PC-3 (cell line): ENCODE results near the gene ANGPTL8. TPM values are rescaled to one million over a fixed set of nuclear protein-coding genes. Genes with fewer than 3 reads are reported as not detected.

Experiments
- ATAC-seq: fragments of 200-7000 bp; cut with Tn5 transposase; 2 replicates; pipeline ENCODE4 v1.9.1; 2020; ENCODE audit warnings: mild to moderate bottlenecking, moderate library complexity
- BruUV-seq: library from RNA; stranded (reverse); fragments of 400-500 nt; replicated peaks from 2 replicates; lab custom pipeline; 2021; lab: Mats Ljungman, UMichigan
- CTCF ChIA-PET: fragments of 300-600 bp; sonication (Branson Sonifier 250); formaldehyde crosslinking; loops from one replicate; lab custom pipeline; 2022; ENCODE audit warnings: antibody characterized with exemption; lab: Charles Lee
- POLR2A ChIA-PET: fragments of 300-600 bp; sonication (Branson Sonifier 250); formaldehyde crosslinking; loops from one replicate; lab custom pipeline; 2022; ENCODE audit warnings: antibody characterized with exemption; ENCODE audit not compliant: unreplicated experiment; lab: Charles Lee
- DNase-seq: peaks from one replicate; pipeline ENCODE4 v3.0.0-alpha.2; 2015
- H2AFZ ChIP-seq: fragments of 300-600 bp; sonication (generic); 2 replicates; pipeline ENCODE4 v1.6.0; 2016; ENCODE audit warnings: antibody characterized with exemption, low read length
- H3F3A ChIP-seq: fragments of 300-600 bp; sonication (generic); one replicate; pipeline ENCODE4 v1.6.0; 2017; ENCODE audit warnings: antibody characterized with exemption, low read length, control low read depth, mild to moderate bottlenecking; ENCODE audit not compliant: unreplicated experiment
- H3K27ac ChIP-seq: fragments of 300-600 bp; sonication (generic); 2 replicates; pipeline ENCODE4 v1.5.1; 2016; ENCODE audit warnings: mild to moderate bottlenecking, low read length
- H3K27me3 ChIP-seq: fragments of 300-600 bp; sonication (generic); 2 replicates; pipeline ENCODE4 v1.6.1; 2016; ENCODE audit warnings: low read length, mixed read lengths
- H3K36me3 ChIP-seq: fragments of 300-600 bp; sonication (generic); 2 replicates; pipeline ENCODE4 v1.6.1; 2016; ENCODE audit warnings: low read depth, mixed run types, low read length, mixed read lengths
- H3K4me1 ChIP-seq: fragments of 300-600 bp; sonication (generic); 2 replicates; pipeline ENCODE4 v1.5.1; 2016; ENCODE audit warnings: low read length; ENCODE audit not compliant: insufficient read depth
- H3K4me2 ChIP-seq: fragments of 300-600 bp; sonication (generic); 2 replicates; pipeline ENCODE4 v1.6.0; 2016; ENCODE audit warnings: low read length
- H3K4me3 ChIP-seq: fragments of 300-600 bp; sonication (generic); 2 replicates; pipeline ENCODE4 v1.5.1; 2016; ENCODE audit warnings: mild to moderate bottlenecking, low read length, mixed read lengths
- H3K79me2 ChIP-seq: fragments of 300-600 bp; sonication (generic); 2 replicates; pipeline ENCODE4 v1.6.1; 2017; ENCODE audit warnings: low read length, mixed read lengths
- H3K9ac ChIP-seq: fragments of 300-600 bp; sonication (generic); 2 replicates; pipeline ENCODE4 v1.6.0; 2016; ENCODE audit warnings: mild to moderate bottlenecking, low read length
- H3K9me2 ChIP-seq: fragments of 300-600 bp; sonication (generic); replicated peaks from 2 replicates; pipeline ENCODE4 v1.6.1; 2016; ENCODE audit warnings: mixed run types, low read length, mixed read lengths
- H3K9me3 ChIP-seq: fragments of 300-600 bp; sonication (generic); 2 replicates; pipeline ENCODE4 v1.6.1; 2016; ENCODE audit warnings: low read length, mixed read lengths
- H4K20me1 ChIP-seq: fragments of 300-600 bp; sonication (generic); 2 replicates; pipeline ENCODE4 v1.6.1; 2016; ENCODE audit warnings: low read length, mixed read lengths
- EZH2 ChIP-seq: fragments of 300-600 bp; sonication (generic); IDR thresholded peaks from one replicate; pipeline ENCODE4 v1.6.1; 2017; ENCODE audit warnings: antibody characterized with exemption, mild to moderate bottlenecking, low read length; ENCODE audit not compliant: unreplicated experiment
- EZH2phosphoT487 ChIP-seq: fragments of 300-600 bp; sonication (generic); IDR thresholded peaks from 2 replicates; pipeline ENCODE4 v1.6.1; 2018; ENCODE audit warnings: mild to moderate bottlenecking, antibody characterized with exemption, low read length, borderline replicate concordance
- intact Hi-C: fragments of 100-400 bp; cut with micrococcal nuclease; formaldehyde crosslinking; loops from 2 replicates; pipeline ENCODE4 v1.9.0; 2023
- total RNA-seq: library from RNA; depleted of rRNA; stranded (reverse); fragments of >200 nt; gene quantifications from 2 replicates; pipeline ENCODE4 v1.2.3, GENCODE V29; 2014
- TF ChIP-seq, protein P1 (sequence below): fragments of 300-600 bp; sonication (generic); conservative IDR thresholded peaks from 2 replicates; pipeline ENCODE4 v1.5.1; 2017; ENCODE audit warnings: antibody characterized with exemption, low read depth, mild to moderate bottlenecking, low read length

Gene ANGPTL8
- total RNA-seq, 1 experiment from 2014 or later, result not detected

DNA sequence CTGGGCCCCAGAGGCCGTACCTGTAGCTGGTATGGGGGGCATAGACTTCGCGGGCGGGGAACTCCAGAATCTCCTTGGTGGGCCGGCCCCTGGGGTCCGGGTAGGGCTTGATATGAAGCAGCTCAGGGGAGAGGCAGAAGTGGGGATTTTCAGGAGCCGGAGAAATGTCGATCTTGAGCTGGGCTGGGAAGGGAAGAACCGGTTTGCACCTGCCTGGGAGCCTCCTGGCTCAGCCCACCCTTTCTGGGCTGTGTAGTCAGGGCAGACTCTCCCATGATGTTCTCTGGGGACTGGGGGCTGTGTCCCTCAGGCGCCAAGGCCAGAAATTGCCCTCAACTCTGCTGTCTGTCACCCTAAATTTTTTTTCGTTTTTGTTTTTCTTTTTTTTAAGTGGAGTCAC lies 2.6 kb downstream of the ANGPTL8 start:
- DNase-seq, result no peak
- TF ChIP-seq EZH2phosphoT487 (no peak), EZH2 (no peak)
- TF ChIP-seq, protein P1, sequence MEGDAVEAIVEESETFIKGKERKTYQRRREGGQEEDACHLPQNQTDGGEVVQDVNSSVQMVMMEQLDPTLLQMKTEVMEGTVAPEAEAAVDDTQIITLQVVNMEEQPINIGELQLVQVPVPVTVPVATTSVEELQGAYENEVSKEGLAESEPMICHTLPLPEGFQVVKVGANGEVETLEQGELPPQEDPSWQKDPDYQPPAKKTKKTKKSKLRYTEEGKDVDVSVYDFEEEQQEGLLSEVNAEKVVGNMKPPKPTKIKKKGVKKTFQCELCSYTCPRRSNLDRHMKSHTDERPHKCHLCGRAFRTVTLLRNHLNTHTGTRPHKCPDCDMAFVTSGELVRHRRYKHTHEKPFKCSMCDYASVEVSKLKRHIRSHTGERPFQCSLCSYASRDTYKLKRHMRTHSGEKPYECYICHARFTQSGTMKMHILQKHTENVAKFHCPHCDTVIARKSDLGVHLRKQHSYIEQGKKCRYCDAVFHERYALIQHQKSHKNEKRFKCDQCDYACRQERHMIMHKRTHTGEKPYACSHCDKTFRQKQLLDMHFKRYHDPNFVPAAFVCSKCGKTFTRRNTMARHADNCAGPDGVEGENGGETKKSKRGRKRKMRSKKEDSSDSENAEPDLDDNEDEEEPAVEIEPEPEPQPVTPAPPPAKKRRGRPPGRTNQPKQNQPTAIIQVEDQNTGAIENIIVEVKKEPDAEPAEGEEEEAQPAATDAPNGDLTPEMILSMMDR, result no peak
- H3K36me3 ChIP-seq, result no peaks in the 10 kb centered on the region
- H3K27ac ChIP-seq, result no peak overlapping the region
- no peak overlapping the region for H3K9ac ChIP-seq
- no peak for ATAC-seq
- no peaks in the 10 kb centered on the region for H3K9me2 ChIP-seq
- CTCF ChIA-PET, result no interaction called here
- no peak overlapping the region for H3K4me3 ChIP-seq
- POLR2A ChIA-PET, result no interaction called here
- no peaks in the 10 kb centered on the region for H4K20me1 ChIP-seq
- H3K9me3 ChIP-seq, result no peaks in the 10 kb centered on the region
- H3K27me3 ChIP-seq, result no peaks in the 10 kb centered on the region
- H2AFZ ChIP-seq, result no peak overlapping the region
- H3K79me2 ChIP-seq, result no peaks in the 10 kb centered on the region
- intact Hi-C loops, result no loop called here
- H3F3A ChIP-seq, result no peaks in the 10 kb centered on the region
- H3K4me1 ChIP-seq, result 0 out of 2 replicates have a peak, but pooled peaks cover 3% of the 10 kb centered on the region
- BruUV-seq, result no TSS peak
- H3K4me2 ChIP-seq, result no peak overlapping the region

DNA sequence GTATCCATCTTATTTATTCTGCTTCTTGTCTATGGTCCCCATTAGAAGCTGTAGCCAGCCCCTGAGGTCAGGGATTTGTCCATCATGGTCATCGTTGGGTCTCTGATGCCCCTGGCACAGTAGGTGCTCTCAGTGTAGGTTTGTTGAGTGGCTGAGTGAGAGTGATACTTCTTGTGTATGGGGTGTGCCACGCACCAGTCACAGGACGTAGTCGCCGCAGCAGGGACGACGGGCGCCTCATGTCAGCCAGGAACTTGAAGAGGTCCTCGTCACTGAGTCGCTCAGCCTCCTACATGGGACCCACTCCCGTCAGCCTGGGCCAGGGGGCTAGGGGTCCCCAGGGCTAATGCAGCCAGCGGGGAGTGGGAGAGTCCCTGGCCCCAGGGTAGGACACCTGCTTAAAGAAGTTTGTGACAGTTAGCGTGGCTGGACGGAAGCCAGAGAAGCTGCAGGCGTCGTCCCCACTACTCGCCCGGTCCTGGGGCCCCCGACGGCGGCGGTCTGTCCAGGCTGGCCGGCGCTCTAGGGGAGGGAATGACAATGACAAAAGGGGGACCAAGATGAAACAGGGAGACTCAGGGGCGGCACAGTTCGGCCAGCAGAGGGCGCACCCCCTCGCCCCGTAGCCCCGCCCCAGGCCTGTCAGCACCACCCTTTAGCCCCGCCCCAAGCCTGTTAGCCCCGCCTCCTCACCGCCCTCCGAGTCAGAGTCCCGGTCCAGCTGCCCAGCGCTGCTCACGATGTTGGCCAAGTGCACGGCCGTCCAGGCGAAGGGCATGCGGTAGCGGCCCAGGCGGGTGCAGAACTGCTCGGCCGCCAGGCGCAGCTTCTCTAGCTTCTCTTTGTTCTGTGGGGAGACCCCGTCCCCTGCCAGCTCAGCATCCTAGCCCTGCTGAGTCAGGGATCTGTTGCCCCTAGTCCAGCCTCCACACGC lies 3.7 kb downstream of the ANGPTL8 start:
- intact Hi-C loops, result no loop called here
- Histone ChIP-seq H3K79me2 (no peaks in the 10 kb centered on the region), H3K4me2 (peak overlapping the region; percentile 58), H3K4me3 (no peak overlapping the region), H3K27ac (no peak overlapping the region), H3K27me3 (no peaks in the 10 kb centered on the region), H3K4me1 (0 out of 2 replicates have a peak, but pooled peaks cover 3% of the 10 kb centered on the region), H3K36me3 (peaks cover 5% of the 10 kb centered on the region; the same call in 1 of the 2 replicates), H3K9ac (no peak overlapping the region), H4K20me1 (no peaks in the 10 kb centered on the region), H3K9me2 (no peaks in the 10 kb centered on the region), H3K9me3 (no peaks in the 10 kb centered on the region), H3F3A (no peaks in the 10 kb centered on the region), H2AFZ (no peak overlapping the region)
- ChIA-PET POLR2A (no interaction called here), CTCF (interaction anchor here (0.6 kb wide), 4 partner anchors 13 to 1345 kb away, joined by 3 to 4 read pairs (median 4); no protein-coding TSS in a partner anchor)
- peak; percentile 91 for DNase-seq
- ATAC-seq, result peak; percentile 97
- TF ChIP-seq EZH2, result no peak
- TF ChIP-seq, protein P1, result peak; percentile 92
- no TSS peak for BruUV-seq

DNA sequence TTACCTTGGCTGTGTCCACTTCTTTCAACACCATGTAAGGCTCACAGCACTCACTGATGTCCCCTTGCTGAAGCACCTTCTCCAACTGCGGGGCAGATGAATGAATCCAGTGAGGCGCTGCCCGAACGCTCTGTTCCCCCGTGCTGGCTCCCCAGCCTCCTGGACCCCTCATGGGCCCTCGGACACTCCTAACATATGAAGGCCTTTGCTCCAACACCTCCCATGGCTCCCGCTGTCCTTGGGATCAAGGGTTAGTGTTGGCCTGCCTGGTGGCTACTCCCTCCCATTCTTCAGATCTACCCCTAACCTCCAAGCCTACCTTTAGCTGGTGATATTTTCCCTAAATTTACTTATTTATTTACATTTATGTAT lies 4.4 kb downstream of the ANGPTL8 start:
- no peak for TF ChIP-seq EZH2
- TF ChIP-seq, protein P1, result no peak
- no peak for TF ChIP-seq EZH2phosphoT487
- ATAC-seq (no peak), DNase-seq (no peak)
- CTCF ChIA-PET, result interaction anchor here (0.6 kb wide), 4 partner anchors 12 to 1346 kb away, joined by 3 to 4 read pairs (median 4); no protein-coding TSS in a partner anchor
- no peaks in the 10 kb centered on the region for H3K9me3 ChIP-seq
- H3K9me2 ChIP-seq, result no peaks in the 10 kb centered on the region
- POLR2A ChIA-PET, result no interaction called here
- no peaks in the 10 kb centered on the region for H3K79me2 ChIP-seq
- BruUV-seq, result no TSS peak
- no peak overlapping the region for H3K4me3 ChIP-seq
- H3K9ac ChIP-seq, result no peak overlapping the region
- intact Hi-C loops, result no loop called here
- no peak overlapping the region for H2AFZ ChIP-seq
- no peak overlapping the region for H3K27ac ChIP-seq
- no peaks in the 10 kb centered on the region for H3F3A ChIP-seq
- H3K27me3 ChIP-seq, result no peaks in the 10 kb centered on the region
- peak overlapping the region; percentile 58 for H3K4me2 ChIP-seq
- no peaks in the 10 kb centered on the region for H4K20me1 ChIP-seq
- H3K4me1 ChIP-seq, result 0 out of 2 replicates have a peak, but pooled peaks cover 3% of the 10 kb centered on the region
- H3K36me3 ChIP-seq, result peaks cover 7% of the 10 kb centered on the region; the same call in 1 of the 2 replicates
